K562 (cell line): Measurements from ENCODE around the gene HOPX. TPM values are rescaled to one million over a fixed set of nuclear protein-coding genes. Genes with fewer than 3 reads are reported as not detected.
A peak's percentile ranks its signal among the peaks of the same experiment; 100 is the strongest.

Experiments used
- ATAC-seq: fragments of 200-7000 bp; cut with Tn5 transposase; 3 replicates; pipeline ENCODE4 v1.9.1; 2020; ENCODE audit warnings: moderate library complexity
- BruUV-seq: library from RNA; stranded (reverse); fragments of 400-500 nt; replicated peaks from 2 replicates; lab custom pipeline; 2021; lab: Mats Ljungman, UMichigan
- CTCF ChIA-PET: fragments of 300-600 bp; formaldehyde crosslinking; extraction: SDS; loops from one replicate; lab custom pipeline; 2021; ENCODE audit warnings: low intra/inter-chr PET ratio; lab: Yijun Ruan, JAX
- POLR2A ChIA-PET: fragments of 300-600, 350-650 bp; sonication (Branson Sonifier 250); formaldehyde crosslinking; extraction: SDS; loops from one replicate; lab custom pipeline; 2021; ENCODE audit warnings: antibody characterized with exemption, inconsistent platforms; lab: Yijun Ruan, JAX
- DNase-seq, 4 experiments: peaks; one replicate each; pipeline versions ENCODE4 v3.0.0 to v3.0.0-alpha.2; 2011 to 2018; ENCODE audit warnings: low spot score in 3 of 4, mixed read lengths in 3 of 4; ENCODE audit errors: extremely low read depth in 1 of 4
- FAIRE-seq: peaks from 2 replicates; lab custom pipeline; 2011; peaks lifted over from hg19 to GRCh38; lab: Jason Lieb, UNC
- H2AFZ ChIP-seq: 2 replicates; pipeline ENCODE4 v1.6.0; 2011; ENCODE audit warnings: low read depth, low read length, control low read depth, inconsistent platforms
- H3K27ac ChIP-seq: fragments of 200-600 bp; 3 replicates; pipeline ENCODE4 v1.8.0; 2011; ENCODE audit warnings: low read depth, mild to moderate bottlenecking, control low read depth, inconsistent platforms, low read length, moderate library complexity, mixed read lengths; ENCODE audit errors: extremely low read depth
- H3K27me3 ChIP-seq, 2 experiments: fragments of 300-600 bp in 1 of 2; 2 replicates in 1 of 2; 3 replicates in 1 of 2; pipeline versions ENCODE4 v1.6.0 to v1.8.0; 2011; ENCODE audit warnings: inconsistent platforms in 2 of 2, low read length in 2 of 2, mild to moderate bottlenecking in 1 of 2, mixed read lengths in 1 of 2, moderate library complexity in 1 of 2; ENCODE audit not compliant: control insufficient read depth in 2 of 2, insufficient read depth in 2 of 2
- H3K36me3 ChIP-seq: fragments of 300-600 bp; 3 replicates; pipeline ENCODE4 v1.8.0; 2011; ENCODE audit warnings: mild to moderate bottlenecking, low read length, inconsistent platforms; ENCODE audit not compliant: control insufficient read depth, insufficient read depth
- H3K4me1 ChIP-seq, 2 experiments: fragments of 200-600 bp in 1 of 2; replicated peaks in 1 of 2; 2 replicates in 1 of 2; 3 replicates in 1 of 2; pipeline versions ENCODE4 v1.5.1 to v1.8.0; 2011; ENCODE audit warnings: inconsistent platforms in 2 of 2, low read length in 2 of 2, mild to moderate bottlenecking in 1 of 2, mixed read lengths in 1 of 2, moderate library complexity in 1 of 2; ENCODE audit not compliant: control insufficient read depth in 2 of 2, insufficient read depth in 2 of 2
- H3K4me2 ChIP-seq: 2 replicates; pipeline ENCODE4 v1.6.1; 2011; ENCODE audit warnings: low read length, control low read depth, inconsistent platforms, mixed read lengths; ENCODE audit not compliant: insufficient read depth
- H3K4me3 ChIP-seq: fragments of 200-600 bp; sonication (generic), shearing (Covaris generic); 2 replicates; pipeline ENCODE4 v1.5.1; 2016; ENCODE audit warnings: control low read depth, inconsistent platforms
- H3K79me2 ChIP-seq: fragments of 200-600 bp; 3 replicates; pipeline ENCODE4 v1.8.0; 2011; ENCODE audit warnings: low read length, inconsistent platforms; ENCODE audit not compliant: control insufficient read depth, insufficient read depth
- H3K9ac ChIP-seq, 2 experiments: 2 replicates each; pipeline versions ENCODE4 v1.6.0 to v1.6.1; 2011; ENCODE audit warnings: low read depth in 2 of 2, low read length in 2 of 2, control low read depth in 1 of 2, inconsistent platforms in 1 of 2, mild to moderate bottlenecking in 1 of 2, mixed read lengths in 1 of 2; ENCODE audit not compliant: insufficient read depth in 1 of 2
- H3K9me1 ChIP-seq: one replicate; pipeline ENCODE4 v1.6.0; 2011; ENCODE audit warnings: inconsistent platforms, mild to moderate bottlenecking, low read length, moderate library complexity; ENCODE audit not compliant: control insufficient read depth, insufficient read depth
- H3K9me3 ChIP-seq: replicated peaks from 2 replicates; pipeline ENCODE4 v1.5.1; 2011; ENCODE audit warnings: low read depth, low read length, inconsistent platforms; ENCODE audit not compliant: control insufficient read depth, insufficient read depth
- H4K20me1 ChIP-seq: replicated peaks from 2 replicates; pipeline ENCODE4 v1.6.1; 2011; ENCODE audit warnings: low read length, inconsistent platforms, mixed read lengths; ENCODE audit not compliant: control insufficient read depth, insufficient read depth
- HMG20A ChIP-seq: fragments of 450-650 bp; formaldehyde crosslinking; conservative IDR thresholded peaks from 2 replicates; pipeline ENCODE4 v1.4.0; 2020; ENCODE audit warnings: mild to moderate bottlenecking, mixed read lengths
- PBX2 ChIP-seq, 2 experiments: IDR thresholded peaks in 1 of 2; conservative IDR thresholded peaks in 1 of 2; 2 replicates each; pipeline ENCODE4 v1.6.1; 2016; ENCODE audit warnings: low read depth in 2 of 2, mild to moderate bottlenecking in 1 of 2, missing compliant biosample characterization in 1 of 2, missing genetic modification characterization in 1 of 2, moderate library complexity in 1 of 2
- RBM25 ChIP-seq: fragments of 200-400 bp; formaldehyde crosslinking; IDR thresholded peaks from 2 replicates; pipeline ENCODE4 v1.6.1; 2018; ENCODE audit warnings: low read length, low read depth, moderate library complexity; ENCODE audit not compliant: severe bottlenecking
- SRSF3 ChIP-seq: fragments of 200-400 bp; formaldehyde crosslinking; IDR thresholded peaks from 2 replicates; pipeline ENCODE4 v1.6.1; 2016; ENCODE audit warnings: mild to moderate bottlenecking, low read length, moderate library complexity; ENCODE audit not compliant: insufficient read depth
- XRCC5 ChIP-seq: fragments of 200-400 bp; formaldehyde crosslinking; IDR thresholded peaks from 2 replicates; pipeline ENCODE4 v1.6.1; 2017; ENCODE audit warnings: low read depth, mild to moderate bottlenecking, low read length
- ZFP36 ChIP-seq: fragments of 150-350 bp; IDR thresholded peaks from 2 replicates; pipeline ENCODE4 v1.6.1; 2018; ENCODE audit warnings: low read length, low read depth; ENCODE audit not compliant: partially characterized antibody
- ZNF212 ChIP-seq: fragments of 450-650 bp; formaldehyde crosslinking; IDR thresholded peaks from 2 replicates; pipeline ENCODE4 v1.4.0; 2020; ENCODE audit warnings: mild to moderate bottlenecking
- WGBS: fragments of 100-300 bp; shearing (Covaris generic); methylation state at CpG from one replicate; pipeline ENCODE4 v1.1.6; 2016; ENCODE audit warnings: low coverage, mixed read lengths; ENCODE audit not compliant: insufficient coverage; ENCODE audit errors: missing lambda C conversion rate; 5-methylcytosine and 5-hydroxymethylcytosine counted together
- in situ Hi-C: fragments of 300-500 bp; cut with MboI; formaldehyde crosslinking; loops from 4 replicates; pipeline ENCODE4 v1.15.0; 2018; ENCODE audit warnings: inconsistent platforms, mixed read lengths
- intact Hi-C: fragments of 100-400 bp; cut with micrococcal nuclease; formaldehyde crosslinking; loops from 2 replicates; pipeline ENCODE4 v1.14.2; 2022
- polyA plus RNA-seq, 8 experiments: library from polyadenylated mRNA; depleted of rRNA in 4 of 8; stranded (reverse) in 5 of 8; unstranded in 3 of 8; fragments of >200 nt; fragmentation: Nextera tagmentation in 2 of 8; fragmentation: Illumina TruSeq in 1 of 8; extraction: Ambion mirVana in 2 of 8; extraction: Trizol in 1 of 8; gene quantifications; 2 replicates each; pipeline versions ENCODE4 v1.2.1 to v1.2.3, GENCODE V29; 2011 to 2014; ENCODE audit warnings: inconsistent platforms in 1 of 8, missing spikeins in 1 of 8
- total RNA-seq, 7 experiments: library from RNA; depleted of rRNA in 6 of 7; stranded (reverse); fragments of >200 nt in 6 of 7; fragmentation: Illumina TruSeq in 2 of 7; extraction: Trizol in 2 of 7; gene quantifications; 2 replicates each; pipeline versions ENCODE4 v1.2.1 to v1.2.3, GENCODE V29; 2011 to 2021; ENCODE audit warnings: low replicate concordance in 1 of 7

The HOPX gene
- total and polyA plus RNA-seq, 9 of the 15 experiments (the other 6 are each of a cell fraction or from before 2014, with no cell fraction given): 0.24 TPM; not detected in 8

GRCh38 chr4:56618734-56619133, 62.4 kb downstream of the HOPX start:
- H2AFZ ChIP-seq: no peak overlapping the region
- peak overlapping the region; percentile 12; the same call in 1 of the 2 replicates for H3K4me2 ChIP-seq
- no peak overlapping the region for H3K9ac ChIP-seq
- no peaks in the 10 kb centered on the region for H3K9me1 ChIP-seq
- intact Hi-C loops: no loop called here
- H3K36me3 ChIP-seq: no peaks in the 10 kb centered on the region
- ChIA-PET POLR2A (no interaction called here), CTCF (no interaction called here)
- H3K9me3 ChIP-seq: no peaks in the 10 kb centered on the region
- in situ Hi-C loops: no loop called here
- H3K79me2 ChIP-seq: no peaks in the 10 kb centered on the region
- FAIRE-seq (no peak), ATAC-seq (no peak), DNase-seq (no peak)
- TF ChIP-seq XRCC5 (no peak), HMG20A (CRISPR knock-in tag) (no peak), SRSF3 (no peak), ZNF212 (CRISPR knock-in tag) (no peak), ZFP36 (no peak), PBX2 (CRISPR knock-in tag; IDR thresholded peaks at IDR 0.05; ENCODE audit: low read depth) (no peak), PBX2 (tag; conservative IDR thresholded peaks at IDR 0.05; ENCODE audit: low read depth) (no peak), RBM25 (no peak)
- whole genome bisulfite sequencing: 3% methylated on average over 4 of the region's 4 CpGs
- H4K20me1 ChIP-seq: no peaks in the 10 kb centered on the region
- no peak overlapping the region for H3K27ac ChIP-seq
- BruUV-seq: no TSS peak
- no peaks in the 10 kb centered on the region for H3K4me1 ChIP-seq
- H3K27me3 ChIP-seq: peaks cover 4 to 25% of the 10 kb centered on the region in 2 experiments; a peak in 4 of 5 replicates
- H3K4me3 ChIP-seq: no peak overlapping the region
